ENCODE data around the gene SGPP1.
"Not testable (repeated sequence)": the region's sequence is repeated elsewhere in the genome, so short reads cannot be mapped to it uniquely, and the experiment has no call there.

Gene SGPP1

DNA sequence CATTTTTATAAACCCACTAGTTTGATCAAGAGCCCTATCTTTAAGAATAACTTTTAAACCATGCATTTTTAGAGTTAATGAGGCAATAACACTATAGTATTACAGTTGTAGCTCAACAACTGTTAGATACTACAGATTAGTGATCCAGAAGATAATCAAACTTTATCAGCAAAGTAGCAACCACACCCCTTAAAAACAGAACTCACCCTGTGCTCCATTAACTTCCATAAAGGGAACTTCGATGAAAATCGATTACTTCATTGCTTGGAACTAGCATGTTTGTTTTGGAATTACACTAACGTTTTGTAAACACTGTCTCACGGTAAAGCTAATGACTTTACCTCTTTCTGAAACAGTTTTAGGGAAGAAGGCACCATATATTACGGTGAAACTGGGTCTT, 1.4 kb downstream of the SGPP1 start:
- DNase-seq, result peak in 2 of 4 experiments; percentile 24 to 29

DNA sequence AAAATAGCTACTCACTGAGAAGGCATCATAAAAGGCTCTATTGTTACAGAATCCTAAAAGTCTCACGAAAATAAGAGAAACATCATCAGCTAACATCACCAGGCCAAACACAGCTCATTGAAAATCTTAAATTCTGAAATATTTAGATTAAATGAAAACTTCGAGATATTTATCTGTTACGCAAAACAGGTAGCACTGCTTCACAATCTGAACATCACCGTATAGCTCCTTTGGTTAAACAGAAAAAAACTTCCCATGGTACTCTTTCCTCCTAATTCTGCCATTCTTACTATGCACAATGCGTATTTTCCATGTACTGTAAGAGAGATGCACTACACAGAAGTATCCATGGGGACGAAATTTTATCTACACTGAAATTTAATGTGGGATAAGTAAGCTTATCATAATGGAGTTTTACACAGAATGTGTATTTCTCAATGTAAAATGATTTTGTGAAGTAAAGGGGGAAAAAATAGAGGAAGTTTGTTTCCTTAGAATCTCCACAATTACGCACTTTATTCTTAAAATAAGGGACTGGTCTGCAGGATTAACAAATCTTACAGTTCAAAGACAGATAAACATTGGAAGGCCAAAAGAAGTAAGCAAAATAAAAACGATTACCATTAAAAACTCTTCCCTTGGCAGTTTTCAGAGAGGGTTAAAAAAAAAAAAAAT, 1.9 kb downstream of the SGPP1 start:
- peak in 1 of 4 experiments; percentile 14 for DNase-seq

DNA sequence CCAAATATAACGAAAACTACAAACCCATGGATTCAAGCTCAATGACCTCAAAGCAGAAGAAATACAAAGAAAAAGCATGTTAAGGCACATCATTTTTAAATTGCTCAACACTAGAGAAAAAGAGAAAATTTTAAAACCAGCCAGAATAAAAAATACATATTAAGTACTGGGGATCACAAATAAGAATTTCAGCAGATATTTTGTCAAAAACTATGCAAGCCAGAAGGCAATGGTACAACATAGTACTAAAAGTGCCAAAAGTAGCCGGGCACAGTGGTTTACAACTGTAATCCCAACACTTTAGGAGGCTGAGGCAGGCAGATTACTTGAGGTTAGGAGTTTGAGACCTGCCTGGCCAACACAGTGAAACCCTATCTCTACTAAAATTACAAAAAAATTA, 10.2 kb downstream of the SGPP1 start:
- peak in 2 of 4 experiments; percentile 49 to 59 for DNase-seq

DNA sequence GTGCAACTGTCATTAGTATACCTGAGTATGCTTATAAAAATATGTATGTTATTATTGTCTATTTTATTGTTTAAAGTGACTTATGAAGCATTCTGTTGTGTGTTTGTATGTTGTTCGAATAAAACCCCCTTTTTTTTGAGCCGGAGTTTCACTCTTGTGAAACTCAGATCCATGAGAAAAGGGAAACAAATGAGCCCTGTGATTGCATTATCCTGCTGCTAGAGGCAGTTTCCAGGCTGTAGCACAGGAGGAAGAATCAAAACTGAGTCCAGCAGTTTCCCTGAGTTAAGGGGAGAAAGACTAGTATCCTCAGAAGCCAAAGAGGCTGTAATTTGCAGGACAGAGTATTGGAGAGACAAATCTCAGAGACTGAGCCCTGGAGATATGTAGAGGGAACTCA, 12.5 kb downstream of the SGPP1 start:
- peak in 3 of 4 experiments; percentile 12 to 33 (median 32) for DNase-seq

DNA sequence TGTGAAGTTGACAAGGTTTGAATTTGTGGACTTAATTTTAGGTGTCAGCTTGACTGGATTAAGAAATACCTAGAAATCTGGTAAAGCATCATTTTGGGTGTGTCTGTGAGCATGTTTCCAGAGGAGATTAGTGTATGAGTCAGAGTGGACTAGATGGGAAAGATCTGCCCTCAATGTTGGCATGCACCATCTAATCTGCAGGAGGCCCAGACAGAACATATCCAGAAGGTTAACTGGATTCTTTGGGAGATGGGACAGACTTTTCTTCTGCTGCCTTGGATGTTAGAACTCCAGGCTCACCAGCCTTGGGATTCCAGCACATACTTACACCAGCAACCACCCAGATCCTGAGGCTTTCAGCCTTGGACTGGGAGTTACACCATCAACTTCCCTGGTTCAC, 14.1 kb downstream of the SGPP1 start:
- DNase-seq, result no peak

DNA sequence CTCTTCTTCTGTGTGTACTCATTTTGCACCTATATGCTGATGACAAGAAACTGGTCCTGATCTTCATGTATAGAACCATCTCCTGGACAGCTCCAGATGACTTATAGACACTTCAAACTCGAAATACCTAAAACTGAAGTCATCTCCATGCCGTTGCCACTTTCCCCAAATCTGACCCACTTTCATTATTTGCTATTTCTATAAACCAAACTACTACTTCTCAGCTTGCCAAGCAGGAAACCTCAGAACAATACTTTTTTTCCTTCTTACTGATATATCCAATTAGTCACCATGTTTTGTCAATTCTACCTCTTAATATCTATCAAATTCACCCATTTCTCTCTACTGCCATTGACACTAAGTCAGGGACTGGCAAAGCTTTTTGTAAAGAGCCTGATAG, 14.8 kb downstream of the SGPP1 start:
- DNase-seq, result no peak

DNA sequence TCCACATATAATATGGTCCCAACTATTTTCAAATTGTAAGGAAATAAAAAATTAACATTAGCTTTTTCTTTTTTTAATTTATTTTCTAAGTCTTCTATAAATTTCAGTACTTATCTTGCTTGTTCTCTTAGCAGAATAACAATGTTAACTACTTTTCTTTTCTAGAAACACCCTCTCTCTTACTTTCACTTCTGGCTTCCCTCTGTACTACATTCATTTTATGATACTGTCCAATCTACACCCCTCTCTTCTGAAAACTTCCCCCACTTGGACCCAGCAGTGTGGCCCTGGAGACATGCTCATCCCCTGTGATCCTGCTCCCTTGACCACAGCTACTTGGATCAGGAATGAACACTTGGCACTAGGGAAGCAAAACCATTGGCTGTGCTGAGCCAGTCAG, 15.7 kb downstream of the SGPP1 start:
- DNase-seq, result no peak

DNA sequence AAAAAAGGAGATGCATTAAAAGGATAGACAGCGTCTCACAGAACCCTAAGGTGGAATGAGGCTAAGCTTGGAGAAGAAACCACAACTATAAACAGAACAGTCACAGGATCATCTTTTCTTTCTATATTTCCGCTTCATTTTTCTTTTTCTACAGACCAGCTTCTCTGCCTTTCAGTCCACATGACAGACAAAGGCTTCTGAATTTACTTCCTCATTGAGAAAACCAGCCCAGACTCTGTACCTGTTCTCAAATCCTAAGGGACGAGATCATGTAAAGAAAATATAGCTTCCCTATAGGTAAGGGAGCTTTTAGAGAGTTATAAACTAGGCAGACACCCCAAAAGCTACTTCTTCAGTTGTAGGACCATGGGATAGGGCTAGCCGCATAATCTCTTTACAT, 17.4 kb downstream of the SGPP1 start:
- DNase-seq, result no peak

DNA sequence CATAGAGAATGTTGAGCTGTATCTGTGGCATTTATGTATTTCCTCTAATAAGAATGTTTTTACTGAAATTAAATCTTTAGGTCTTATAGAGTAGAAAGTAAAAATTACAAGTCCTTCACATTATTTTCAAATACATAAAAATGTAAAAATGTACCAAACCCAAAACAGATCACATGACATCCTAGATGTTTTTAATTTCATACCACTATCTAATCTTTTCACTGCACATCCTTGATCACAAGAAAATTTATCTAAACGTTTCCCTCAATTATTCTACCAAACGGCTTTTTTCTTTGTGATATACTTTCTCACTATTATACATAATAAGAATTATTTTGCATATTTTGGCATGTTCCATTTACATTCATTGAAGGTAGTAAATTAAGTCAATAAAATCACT, 18.3 kb downstream of the SGPP1 start:
- DNase-seq, result no peak

DNA sequence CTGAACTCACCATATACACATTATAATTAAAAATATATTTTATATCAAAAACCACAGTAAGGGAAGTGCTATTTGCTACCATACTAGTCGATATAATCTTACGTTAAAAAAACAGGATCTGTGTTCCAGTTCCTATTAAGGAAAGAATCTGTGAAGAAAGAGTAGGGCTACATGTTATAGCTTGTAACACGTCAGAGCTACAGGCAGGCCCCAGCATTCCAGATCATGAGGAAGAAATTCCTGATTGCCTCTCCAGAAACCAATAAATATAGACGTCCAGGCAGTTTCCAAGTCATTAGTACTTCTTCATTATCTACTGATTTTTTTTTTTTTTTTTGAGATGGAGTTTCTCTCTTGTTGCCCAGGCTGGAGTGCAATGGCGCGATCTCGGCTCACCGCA, 20.6 kb downstream of the SGPP1 start:
- DNase-seq, result no peak

DNA sequence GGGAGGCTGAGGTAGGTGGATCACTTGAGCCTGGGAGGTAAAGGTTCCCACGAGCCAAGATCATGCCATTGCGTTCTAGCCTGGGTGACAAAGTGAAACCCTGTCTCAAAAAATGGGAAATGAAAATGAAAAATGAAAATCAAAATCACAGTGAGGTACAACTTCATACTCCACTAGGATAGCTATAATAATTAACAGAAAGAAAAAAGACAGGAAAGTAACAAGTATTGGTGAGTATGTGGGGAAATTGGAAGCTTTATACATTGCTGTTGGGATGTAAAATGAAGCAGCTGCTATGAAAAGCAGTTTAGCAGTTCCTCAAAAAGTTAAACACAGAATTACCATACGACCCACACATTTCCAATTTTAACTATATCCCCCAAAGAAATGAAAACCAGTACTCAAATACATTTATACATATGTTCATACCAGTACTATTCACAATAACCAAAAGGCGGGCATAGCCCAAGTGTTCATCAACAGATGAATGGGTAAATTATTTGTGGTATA, 22.2 kb downstream of the SGPP1 start:
- no peak for DNase-seq

DNA sequence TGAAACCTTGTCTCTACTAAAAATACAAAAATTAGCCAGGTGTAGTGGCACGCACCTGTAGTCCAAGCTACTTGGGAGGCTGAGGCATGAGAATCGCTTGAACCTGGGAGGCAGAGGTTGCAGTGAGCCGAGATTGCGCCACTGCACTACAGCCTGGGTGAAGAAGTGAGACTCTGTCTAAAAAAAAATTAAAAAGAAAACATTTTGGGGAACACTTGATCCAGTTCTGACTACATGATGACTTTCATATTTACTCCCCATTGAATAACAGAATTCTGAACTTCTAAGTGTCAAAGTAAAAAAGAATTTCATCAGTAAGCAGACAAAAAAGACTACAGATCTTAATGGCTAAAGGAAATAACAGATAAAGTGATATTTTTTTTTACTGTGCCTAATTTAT, 25.3 kb downstream of the SGPP1 start:
- not testable (repeated sequence) for DNase-seq

DNA sequence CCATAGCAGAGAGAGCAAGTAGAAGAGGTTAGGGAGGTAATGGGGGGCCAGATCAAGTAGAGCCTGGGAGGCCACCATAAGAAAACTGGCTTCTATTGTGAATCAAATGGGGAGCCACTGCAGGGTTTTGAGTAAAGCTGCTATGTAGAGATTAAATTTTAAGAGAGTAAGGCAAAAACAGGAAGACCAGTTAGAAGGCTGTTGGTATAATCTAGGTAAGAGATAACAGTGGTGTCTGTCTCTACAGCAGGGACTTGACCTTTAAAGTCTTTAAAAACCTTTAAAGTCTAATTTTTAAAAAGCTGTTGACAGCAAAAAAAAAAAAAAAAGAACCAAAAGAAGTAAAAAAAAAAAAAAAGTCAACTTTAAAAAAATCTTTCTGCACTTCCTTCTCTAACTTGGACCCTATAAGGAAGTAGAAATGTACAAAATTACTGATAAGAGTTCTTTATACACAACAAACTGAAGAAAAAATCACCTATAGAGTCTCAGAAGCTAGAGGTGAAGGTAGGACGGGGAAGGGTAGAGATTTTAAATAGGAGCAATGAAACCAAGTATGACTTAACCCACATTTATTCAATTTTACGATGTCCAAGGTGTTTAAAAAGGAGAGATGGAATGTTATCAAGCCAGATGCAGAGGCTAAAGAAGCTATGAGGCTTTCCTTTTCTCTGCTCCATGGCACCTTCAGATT, 26.1 kb downstream of the SGPP1 start:
- no peak for DNase-seq

DNA sequence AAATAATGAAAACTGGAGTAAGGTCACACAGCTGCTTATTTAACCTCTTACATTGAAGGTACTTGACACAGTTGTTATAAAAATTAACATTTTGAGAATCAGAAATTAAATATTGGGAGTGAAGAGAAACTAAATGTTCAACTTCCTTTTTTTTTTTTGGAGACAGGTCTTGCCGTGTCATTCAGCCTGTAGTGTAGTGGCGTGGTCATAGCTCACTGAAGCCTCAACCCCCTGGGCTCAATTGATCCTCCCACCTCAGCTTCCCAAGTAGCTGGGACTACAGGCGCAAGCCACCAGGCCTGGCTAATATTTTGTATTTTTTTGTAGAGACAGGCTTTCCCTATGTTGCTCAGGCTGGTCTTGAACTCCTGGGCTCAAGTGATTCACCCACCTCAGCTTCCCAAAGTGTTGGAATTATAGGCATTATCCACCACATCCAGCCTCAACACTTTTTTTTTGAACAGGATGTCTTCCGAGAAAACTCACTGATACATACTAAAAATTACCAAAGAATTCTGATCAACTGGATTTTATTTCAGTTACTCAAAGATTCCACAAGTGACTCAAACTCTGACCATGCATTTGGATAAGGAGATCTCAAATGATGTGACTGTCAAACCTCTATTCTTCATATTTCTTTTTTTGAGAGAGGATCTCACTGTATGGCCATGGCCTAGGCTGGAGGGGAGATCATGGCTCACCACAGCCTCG, 35.4 kb downstream of the SGPP1 start:
- no peak for DNase-seq

DNA sequence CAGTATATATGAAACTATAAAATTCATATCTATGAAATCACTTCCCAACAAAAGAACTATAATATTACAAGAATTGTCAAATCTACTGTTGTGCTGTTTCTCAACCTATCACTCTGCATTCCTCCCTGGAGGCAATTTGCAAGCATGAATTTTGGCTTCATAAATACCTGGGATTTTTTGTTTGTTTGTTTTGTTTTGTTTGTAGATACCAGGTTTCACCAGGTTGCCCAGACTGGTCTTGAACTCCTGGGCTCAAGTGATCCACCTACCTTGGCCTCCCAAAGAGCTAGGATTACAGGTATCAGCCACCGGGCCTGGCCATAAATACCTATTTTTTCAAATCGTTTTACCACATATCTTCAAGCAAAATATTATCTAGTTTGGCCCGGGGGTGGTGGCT, 38.7 kb downstream of the SGPP1 start:
- DNase-seq, result no peak

DNA sequence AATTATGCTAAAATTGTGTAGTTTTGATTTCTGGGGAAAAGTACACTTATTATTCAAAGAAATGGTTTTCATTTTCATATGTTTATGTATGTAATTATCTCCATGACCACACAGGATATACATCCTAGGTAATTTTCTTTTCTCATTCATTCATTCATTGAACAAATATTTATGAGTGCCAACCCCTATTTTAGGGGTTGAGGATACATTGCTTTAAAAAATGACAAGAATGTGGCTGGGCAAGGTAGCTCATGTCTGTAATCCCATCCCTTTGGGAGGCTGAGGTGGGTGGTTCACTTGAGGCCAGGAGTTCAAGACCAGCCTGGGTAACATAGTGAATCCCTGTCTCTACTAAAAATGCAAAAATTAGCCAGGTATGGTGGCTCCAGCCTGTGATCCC, 40.9 kb downstream of the SGPP1 start:
- DNase-seq, result no peak

DNA sequence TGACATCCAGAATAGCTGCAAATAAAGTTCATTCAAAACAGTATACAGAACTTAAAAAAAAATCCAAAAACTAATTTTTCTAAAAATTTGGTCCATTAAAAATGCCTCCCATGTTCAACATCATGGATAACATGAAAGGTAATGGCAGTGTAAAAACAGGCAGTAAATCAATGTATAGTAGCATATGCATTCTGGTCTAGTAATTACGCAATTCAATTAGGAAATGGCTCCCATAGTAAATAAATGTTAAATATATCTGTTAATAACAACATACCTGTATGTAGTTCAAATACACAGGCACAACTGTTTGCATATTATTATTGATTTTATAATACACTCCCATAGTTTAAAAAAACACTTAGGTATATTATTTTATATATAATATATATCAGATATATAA, 42.5 kb downstream of the SGPP1 start:
- no peak for DNase-seq

DNA sequence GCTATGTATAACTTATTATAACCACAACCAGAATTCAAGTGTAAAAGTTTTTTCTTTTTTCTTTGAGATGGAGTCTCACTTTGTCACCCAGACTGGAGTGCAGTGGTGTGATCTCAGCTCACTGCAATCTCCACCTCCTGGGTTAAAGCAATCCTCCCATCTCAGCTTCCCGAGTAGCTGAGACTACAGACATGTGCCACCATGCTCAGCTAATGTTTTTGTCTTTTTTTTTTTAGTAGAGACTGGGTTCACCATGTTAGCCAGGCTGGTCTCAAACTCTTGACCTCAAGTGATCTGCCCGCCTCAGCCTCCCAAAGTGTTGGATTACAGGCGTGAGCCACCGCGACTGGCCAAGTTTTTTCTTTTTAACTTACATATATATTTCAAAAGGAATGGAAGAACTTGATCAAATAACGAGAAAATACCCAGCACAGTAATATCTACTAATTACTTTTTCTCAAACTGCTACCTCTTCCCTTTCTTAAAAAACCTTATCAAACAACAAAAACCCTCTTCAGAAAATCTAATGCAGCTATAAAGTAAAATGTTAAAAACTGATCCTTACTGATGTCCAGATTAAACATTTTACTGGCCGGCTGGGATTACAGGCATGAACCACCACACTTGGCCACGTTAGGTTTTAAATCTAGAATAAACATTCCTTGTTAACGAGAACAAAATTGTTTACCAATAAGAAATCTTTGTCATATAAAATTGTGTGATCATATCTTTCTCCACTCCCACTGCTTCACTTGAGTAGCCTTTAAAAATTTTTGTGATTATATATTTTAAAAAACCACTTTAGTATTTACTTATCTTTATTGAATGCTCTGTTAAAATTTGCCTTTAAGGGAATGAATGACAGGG, 44.9 kb downstream of the SGPP1 start:
- no peak for DNase-seq

DNA sequence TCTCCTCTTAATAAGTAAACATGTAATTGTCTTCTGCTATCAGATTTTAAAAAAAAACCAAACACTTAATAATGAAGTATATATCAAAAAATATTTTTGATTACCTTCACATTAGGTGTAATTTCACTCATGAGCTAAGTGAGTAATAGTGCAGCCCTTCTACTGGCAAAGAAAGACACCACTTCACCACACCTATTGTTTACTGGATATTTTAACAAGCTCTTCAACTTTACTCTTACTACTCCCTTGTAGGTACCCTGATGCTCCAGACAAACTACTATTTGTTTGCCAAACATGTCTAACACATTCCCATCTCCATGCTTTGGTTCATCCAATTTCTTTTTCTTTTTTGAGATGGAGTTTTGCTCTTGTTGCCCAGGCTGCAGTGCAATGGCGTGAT, 49.3 kb downstream of the SGPP1 start:
- DNase-seq, result no peak

DNA sequence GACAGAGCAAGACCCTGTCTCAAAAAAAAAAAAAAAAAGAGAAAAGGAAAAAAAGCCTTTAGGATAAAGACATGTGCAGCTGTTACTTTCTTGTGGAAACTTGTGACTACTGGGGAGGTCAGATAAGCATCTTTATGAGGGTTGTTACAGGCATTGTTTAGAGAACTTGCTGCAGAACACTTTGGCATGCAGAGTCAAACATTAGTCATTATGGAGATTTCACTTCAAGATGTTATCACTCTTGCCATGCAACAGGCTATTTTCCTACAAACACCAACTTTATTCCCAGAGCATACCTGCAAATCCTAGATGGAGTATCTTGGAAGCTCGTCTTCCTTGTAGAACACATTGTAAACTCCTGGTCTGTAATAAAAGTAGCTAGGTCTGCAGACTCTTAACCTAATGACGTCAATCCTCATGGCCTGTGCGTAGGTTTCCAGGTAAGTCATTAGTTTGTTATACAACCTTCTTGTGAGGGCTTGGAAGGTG, 49.9 kb downstream of the SGPP1 start:
- DNase-seq, result no peak

DNA sequence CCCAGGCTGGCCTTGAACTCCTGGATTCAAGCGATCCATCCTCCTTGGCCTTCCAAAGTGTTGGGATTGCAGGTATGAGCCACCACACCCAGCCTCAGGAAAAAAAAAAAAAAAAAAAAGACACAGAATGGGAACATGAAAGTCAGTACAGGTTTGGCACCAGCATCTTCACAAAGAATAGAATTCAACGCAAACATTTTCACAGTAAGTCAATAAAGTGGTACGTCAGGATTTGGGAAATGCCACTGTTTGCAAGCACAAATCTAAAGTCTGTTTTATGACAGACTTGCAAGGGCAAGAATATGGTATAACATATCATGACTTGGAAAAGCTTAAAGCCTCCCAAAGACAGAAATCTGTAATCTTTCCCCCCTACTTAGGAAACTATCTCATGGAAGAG, 51.2 kb downstream of the SGPP1 start:
- DNase-seq, result no peak

DNA sequence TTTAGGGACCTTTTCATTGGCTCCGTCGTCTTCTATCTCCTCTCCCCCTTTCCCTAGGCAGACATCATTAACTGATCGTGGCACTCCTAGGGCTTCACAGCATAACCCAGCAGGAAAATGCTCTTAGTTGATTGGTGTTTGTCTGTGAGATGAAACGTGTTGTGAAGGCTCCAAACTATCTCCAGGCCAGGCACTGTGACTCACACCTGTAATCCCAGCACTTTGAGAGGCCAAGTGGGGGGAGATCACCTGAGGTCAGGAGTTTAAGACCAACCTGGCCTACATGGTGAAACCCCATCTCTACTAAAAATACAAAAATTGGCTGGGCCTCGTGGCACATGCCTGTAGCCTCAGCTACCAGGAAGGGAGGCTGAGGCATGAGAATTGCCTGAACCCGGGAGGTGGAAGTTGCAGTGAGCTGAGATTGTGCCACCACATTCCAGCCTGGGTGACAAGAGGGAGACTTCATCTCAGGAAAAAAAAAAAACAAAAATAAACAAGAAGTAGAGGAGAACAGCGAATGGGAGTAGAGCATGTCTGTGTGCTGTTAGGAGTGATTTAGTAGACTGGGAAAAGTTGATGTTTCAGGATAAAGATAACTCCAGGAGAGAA, 53.9 kb downstream of the SGPP1 start:
- DNase-seq, result no peak
